Endodermal cell (in vitro differentiated cells): ENCODE results near the gene PRDM16. TPM values are rescaled to one million over a fixed set of nuclear protein-coding genes. Genes with fewer than 3 reads are reported as not detected.

Experiments used
- DNase-seq: peaks from one replicate; pipeline ENCODE4 v3.0.0-alpha.2; 2017
- H3K27ac ChIP-seq: 2 replicates; pipeline ENCODE4 v1.5.1; 2013; ENCODE audit warnings: mild to moderate bottlenecking, low read depth, low read length, moderate library complexity
- H3K27me3 ChIP-seq: 2 replicates; pipeline ENCODE4 v1.6.1; 2013; ENCODE audit warnings: mild to moderate bottlenecking, low read length, moderate library complexity; ENCODE audit not compliant: insufficient read depth, control insufficient read depth, poor library complexity, severe bottlenecking
- H3K36me3 ChIP-seq: 2 replicates; pipeline ENCODE4 v1.7.0; 2013; ENCODE audit warnings: mild to moderate bottlenecking, low read length, moderate library complexity; ENCODE audit not compliant: control insufficient read depth, insufficient read depth
- H3K4me1 ChIP-seq: one replicate; pipeline ENCODE4 v1.7.0; 2013; ENCODE audit warnings: low read length; ENCODE audit not compliant: control insufficient read depth, insufficient read depth
- H3K4me3 ChIP-seq: 2 replicates; pipeline ENCODE4 v1.5.1; 2013; ENCODE audit warnings: mild to moderate bottlenecking, low read length, moderate library complexity
- H3K9ac ChIP-seq: 2 replicates; pipeline ENCODE4 v1.6.1; 2013; ENCODE audit warnings: mild to moderate bottlenecking, low read length, moderate library complexity; ENCODE audit not compliant: poor library complexity, severe bottlenecking; ENCODE audit errors: extremely low read depth
- H3K9me3 ChIP-seq: 2 replicates; pipeline ENCODE4 v1.6.1; 2013; ENCODE audit warnings: mild to moderate bottlenecking, low read length, moderate library complexity; ENCODE audit not compliant: control insufficient read depth
- H3K27ac Mint-ChIP-seq: 2 replicates; pipeline ENCODE4 v1.8.0; 2020; ENCODE audit warnings: mixed read lengths
- H3K27me3 Mint-ChIP-seq: 2 replicates; pipeline ENCODE4 v1.8.0; 2021; ENCODE audit warnings: mild to moderate bottlenecking, mixed read lengths; ENCODE audit not compliant: insufficient read depth
- H3K36me3 Mint-ChIP-seq: 2 replicates; pipeline ENCODE4 v1.8.0; 2020; ENCODE audit warnings: low read depth, mixed read lengths
- H3K4me1 Mint-ChIP-seq: 2 replicates; pipeline ENCODE4 v1.8.0; 2020; ENCODE audit warnings: mixed read lengths
- H3K4me3 Mint-ChIP-seq: 2 replicates; pipeline ENCODE4 v1.8.0; 2020; ENCODE audit warnings: mild to moderate bottlenecking, moderate library complexity, mixed read lengths
- H3K9me3 Mint-ChIP-seq: 2 replicates; pipeline ENCODE4 v1.8.0; 2020; ENCODE audit warnings: mild to moderate bottlenecking, mixed read lengths
- CTCF ChIP-seq: fragments of 200-600 bp; sonication (generic); conservative IDR thresholded peaks from 2 replicates; pipeline ENCODE4 v1.5.0; 2021; ENCODE audit warnings: antibody characterized with exemption, mild to moderate bottlenecking
- WGBS, 2 experiments: methylation state at CpG; one replicate each; pipeline versions ENCODE4 v1.1.5 to v1.1.7; 2013; ENCODE audit warnings: missing lambda C conversion rate in 2 of 2, mixed read lengths in 1 of 2; ENCODE audit not compliant: insufficient coverage in 1 of 2, insufficient read length in 1 of 2; 5-methylcytosine and 5-hydroxymethylcytosine counted together
- total RNA-seq, 2 donors: library from RNA; stranded (reverse); fragmentation: NEBNext Ultra II Directional in 1 of 2; extraction: Animal tissue kit (Norgen Biotek cat#: 25700) in 1 of 2; gene quantifications; 2 replicates in 1 of 2; 3 replicates in 1 of 2; pipeline ENCODE4 v1.2.1, GENCODE V29; 2021

Gene PRDM16
- total RNA-seq, 2 donors from 2014 or later = 2.1 to 4.0 TPM

GRCh38 chr1:3461238-3461933, 392.4 kb downstream of the PRDM16 start:
- no peak overlapping the region for H3K4me3 Mint-ChIP-seq
- peaks cover 1% of the 10 kb centered on the region for H3K27me3 Mint-ChIP-seq
- H3K27ac Mint-ChIP-seq = peak overlapping the region; percentile 84
- Histone ChIP-seq H3K27me3 (no peaks in the 10 kb centered on the region), H3K36me3 (peaks cover 32% of the 10 kb centered on the region), H3K4me1 (no peaks in the 10 kb centered on the region), H3K9me3 (no peaks in the 10 kb centered on the region), H3K4me3 (no peak overlapping the region), H3K9ac (no peak overlapping the region), H3K27ac (no peak overlapping the region)
- no peaks in the 10 kb centered on the region for H3K9me3 Mint-ChIP-seq
- TF ChIP-seq CTCF = no peak
- no peak for DNase-seq
- peaks cover 6% of the 10 kb centered on the region for H3K4me1 Mint-ChIP-seq
- WGBS, 2 experiments = 94 to 96% methylated on average over 29 to 30 of the region's 30 CpGs
- H3K36me3 Mint-ChIP-seq = peaks cover 36% of the 10 kb centered on the region

- Mint-ChIP-seq H3K27me3 (peaks cover 1% of the 10 kb centered on the region), H3K36me3 (peaks cover 37% of the 10 kb centered on the region), H3K4me3 (no peak overlapping the region), H3K27ac (no peak overlapping the region), H3K9me3 (no peaks in the 10 kb centered on the region), H3K4me1 (peaks cover 6% of the 10 kb centered on the region)
- Histone ChIP-seq H3K9ac (no peak overlapping the region), H3K36me3 (peaks cover 32% of the 10 kb centered on the region), H3K9me3 (no peaks in the 10 kb centered on the region), H3K4me3 (no peak overlapping the region), H3K4me1 (no peaks in the 10 kb centered on the region), H3K27me3 (no peaks in the 10 kb centered on the region), H3K27ac (no peak overlapping the region)
- WGBS, 2 experiments = 93 to 94% methylated on average over 3 to 13 of the region's 13 CpGs
- no peak for TF ChIP-seq CTCF
- DNase-seq = no peak
Observed at GRCh38 chr1:3461934-3462275, 392.9 kb downstream of the PRDM16 start.

- Histone ChIP-seq H3K27me3 (no peaks in the 10 kb centered on the region), H3K9ac (no peak overlapping the region), H3K27ac (no peak overlapping the region), H3K9me3 (no peaks in the 10 kb centered on the region), H3K36me3 (peaks cover 37% of the 10 kb centered on the region), H3K4me1 (no peaks in the 10 kb centered on the region), H3K4me3 (no peak overlapping the region)
- Mint-ChIP-seq H3K36me3 (peaks cover 34% of the 10 kb centered on the region), H3K4me1 (peaks cover 6% of the 10 kb centered on the region), H3K27ac (no peak overlapping the region), H3K27me3 (peaks cover 1% of the 10 kb centered on the region), H3K4me3 (no peak overlapping the region), H3K9me3 (no peaks in the 10 kb centered on the region)
- DNase-seq = no peak
- WGBS, 2 experiments = 96% methylated on average over 14 to 16 of the region's 16 CpGs
- TF ChIP-seq CTCF = no peak
Observed at GRCh38 chr1:3462356-3463012, 393.5 kb downstream of the PRDM16 start.
